Measurements from ENCODE around the gene ELMO1. TPM values are rescaled to one million over a fixed set of nuclear protein-coding genes. Genes with fewer than 3 reads are reported as not detected.

Gene ELMO1
- total and polyA plus RNA-seq, 8 donors = 3.0 to 20.6 (median 6.6) TPM

GRCh38 chr7:36844374-36844773 is 604.3 kb downstream of the ELMO1 start:
- Histone ChIP-seq H3K4me1 (no peaks in the 10 kb centered on the region), H3K4me3 (no peak overlapping the region), H3K27ac (no peak overlapping the region), H3K36me3 (no peaks in the 10 kb centered on the region), H3K9me3 (no peaks in the 10 kb centered on the region), H3K27me3 (no peaks in the 10 kb centered on the region)
- DNase-seq (no peak), FAIRE-seq (no peak), ATAC-seq (no peak)
- intact Hi-C loops (cut with DNase I) = no loop called here
- TF ChIP-seq CTCF (IDR thresholded peaks at IDR 0.05) = no peak
- 74 to 80% methylated on average over 2 of the region's 2 CpGs for WGBS, 2 donors

- Histone ChIP-seq H3K9me3 (no peaks in the 10 kb centered on the region), H3K27ac (no peak overlapping the region), H3K4me1 (no peaks in the 10 kb centered on the region), H3K4me3 (no peak overlapping the region), H3K27me3 (no peaks in the 10 kb centered on the region), H3K36me3 (no peaks in the 10 kb centered on the region)
- DNase-seq (no peak), FAIRE-seq (no peak), ATAC-seq (peak in 2 of 4 donors; percentile 25 to 27)
- no peak for TF ChIP-seq CTCF (IDR thresholded peaks at IDR 0.05)
- intact Hi-C loops (cut with DNase I) = no loop called here
- WGBS, 2 donors = 83 to 85% methylated on average over 7 of the region's 7 CpGs
These were observed 607.8 kb downstream of the ELMO1 start for GRCh38 chr7:36840904-36841303.

DNA sequence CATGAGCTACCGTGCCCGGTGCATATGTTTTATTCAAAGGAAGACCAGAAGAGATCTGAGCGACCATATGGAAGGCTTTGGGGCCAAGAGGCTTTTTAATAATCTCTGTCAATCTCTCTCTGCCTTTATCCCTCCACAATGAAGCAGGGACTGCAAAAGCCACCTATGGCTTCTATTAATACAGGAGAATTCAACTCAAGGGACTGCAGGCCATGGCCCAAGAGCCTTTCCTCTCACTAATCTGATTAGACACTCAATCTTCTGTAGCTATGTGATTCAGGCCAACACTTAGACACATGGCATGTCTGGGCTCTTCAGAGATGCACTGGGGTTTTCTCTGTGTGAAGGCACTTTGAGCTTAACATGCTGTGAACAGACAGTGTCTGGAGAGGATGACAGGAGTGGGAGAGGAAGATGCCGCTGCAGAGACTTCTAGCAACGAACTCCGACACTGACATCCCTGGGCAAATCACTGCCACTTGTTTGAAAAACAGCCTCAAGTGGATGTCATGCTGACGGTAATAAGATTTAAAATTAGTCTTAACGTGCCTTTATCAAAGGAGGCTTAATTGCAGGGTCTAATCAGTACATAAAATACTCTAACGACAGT is 609.9 kb downstream of the ELMO1 start:
- intact Hi-C loops (cut with DNase I) = no loop called here
- H3K36me3 ChIP-seq = no peaks in the 10 kb centered on the region
- WGBS, 2 donors = 87 to 89% methylated on average over 9 of the region's 9 CpGs
- no peak overlapping the region for H3K27ac ChIP-seq
- FAIRE-seq (no peak), ATAC-seq (no peak), DNase-seq (no peak)
- no peak for TF ChIP-seq CTCF (IDR thresholded peaks at IDR 0.05)
- H3K4me3 ChIP-seq = no peak overlapping the region
- H3K27me3 ChIP-seq = no peaks in the 10 kb centered on the region
- H3K4me1 ChIP-seq = no peaks in the 10 kb centered on the region
- H3K9me3 ChIP-seq = no peaks in the 10 kb centered on the region

DNA sequence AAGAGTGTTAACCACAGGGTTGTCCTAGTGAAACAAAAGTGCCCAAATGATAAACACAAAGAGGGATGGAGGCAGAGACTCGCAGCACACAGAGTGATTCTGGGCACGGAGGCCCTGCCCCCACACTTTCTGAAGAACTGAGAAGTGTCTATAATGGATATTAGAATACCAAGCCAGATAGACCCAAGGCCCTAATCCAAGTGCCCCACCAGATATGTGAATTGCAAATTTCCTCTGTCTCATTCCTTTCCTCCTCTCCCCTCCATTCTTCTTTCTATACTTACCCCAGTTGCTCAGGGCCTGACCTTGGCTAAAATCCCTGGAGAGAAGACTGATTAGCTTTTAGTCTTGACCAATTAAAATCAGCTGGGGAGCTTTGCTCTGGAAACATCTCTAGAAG is 617.6 kb downstream of the ELMO1 start:
- 94 to 96% methylated on average over 2 of the region's 2 CpGs for WGBS, 2 donors
- DNase-seq (no peak), FAIRE-seq (no peak), ATAC-seq (no peak)
- TF ChIP-seq CTCF (IDR thresholded peaks at IDR 0.05) = no peak
- Histone ChIP-seq H3K27me3 (no peaks in the 10 kb centered on the region), H3K36me3 (no peaks in the 10 kb centered on the region), H3K4me1 (no peaks in the 10 kb centered on the region), H3K27ac (no peak overlapping the region), H3K9me3 (no peaks in the 10 kb centered on the region), H3K4me3 (no peak overlapping the region)
- intact Hi-C loops (cut with DNase I) = no loop called here

Measured in pancreas (tissue), 10 donors.